ENCODE results near the gene MPV17L2.

MPV17L2 gene

GRCh38 chr19:18218600-18218999 lies 25.6 kb downstream of the MPV17L2 start:
- DNase-seq (ENCODE audit: low spot score) = no peak

GRCh38 chr19:18219911-18220631 lies 27.1 kb downstream of the MPV17L2 start:
- no peak for DNase-seq (ENCODE audit: low spot score)

GRCh38 chr19:18220632-18221275 lies 27.7 kb downstream of the MPV17L2 start:
- peak; percentile 52 for DNase-seq (ENCODE audit: low spot score)

- no peak for DNase-seq (ENCODE audit: low spot score)
Observed at GRCh38 chr19:18221815-18222725, 29.1 kb downstream of the MPV17L2 start.

- DNase-seq (ENCODE audit: low spot score) = peak; percentile 82
Observed at GRCh38 chr19:18223860-18224524, 31.0 kb downstream of the MPV17L2 start.

- DNase-seq (ENCODE audit: low spot score) = peak; percentile 98
Observed at GRCh38 chr19:18224525-18225354, 31.7 kb downstream of the MPV17L2 start.

- DNase-seq (ENCODE audit: low spot score) = no peak
Observed at GRCh38 chr19:18225355-18225701, 32.3 kb downstream of the MPV17L2 start.

GRCh38 chr19:18225702-18226468 lies 32.9 kb downstream of the MPV17L2 start, which contains the start of gene PDE4C:
Gene PDE4C, minus strand, starts transcription at chr19:18226438. Its CDS starts 23 bp downstream, at chr19:18226415.
- DNase-seq (ENCODE audit: low spot score) = no peak

GRCh38 chr19:18226956-18227780 lies 34.1 kb downstream of the MPV17L2 start:
- no peak for DNase-seq (ENCODE audit: low spot score)

- DNase-seq (ENCODE audit: low spot score) = no peak
Observed at GRCh38 chr19:18227781-18228271, 34.8 kb downstream of the MPV17L2 start.

GRCh38 chr19:18229474-18229873 lies 36.5 kb downstream of the MPV17L2 start:
- no peak for DNase-seq (ENCODE audit: low spot score)

- DNase-seq (ENCODE audit: low spot score) = no peak
Observed at GRCh38 chr19:18229915-18230314, 36.9 kb downstream of the MPV17L2 start.

GRCh38 chr19:18230941-18231734 lies 38.1 kb downstream of the MPV17L2 start:
- DNase-seq (ENCODE audit: low spot score) = no peak

GRCh38 chr19:18231775-18232174 lies 38.8 kb downstream of the MPV17L2 start:
- DNase-seq (ENCODE audit: low spot score) = no peak

- DNase-seq (ENCODE audit: low spot score) = peak; percentile 84
Observed at GRCh38 chr19:18232540-18233223, 39.7 kb downstream of the MPV17L2 start.

GRCh38 chr19:18233224-18233825 lies 40.3 kb downstream of the MPV17L2 start:
- DNase-seq (ENCODE audit: low spot score) = peak; percentile 79

- DNase-seq (ENCODE audit: low spot score) = no peak
Observed at GRCh38 chr19:18234194-18234593, 41.2 kb downstream of the MPV17L2 start.

All from D341Med (cell line).